Kidney epithelial cell (primary cell): ENCODE data around the gene CD81. TPM values are rescaled to one million over a fixed set of nuclear protein-coding genes. Genes with fewer than 3 reads are reported as not detected.

Source experiments
- DNase-seq: peaks from one replicate; pipeline ENCODE4 v3.0.0-alpha.2; 2010; ENCODE audit warnings: low read depth
- H3K27me3 ChIP-seq: 2 replicates; pipeline ENCODE4 v1.6.0; 2011; ENCODE audit warnings: low read length; ENCODE audit not compliant: control insufficient read depth, insufficient read depth
- H3K36me3 ChIP-seq: 2 replicates; pipeline ENCODE4 v1.5.1; 2011; ENCODE audit warnings: low read length; ENCODE audit not compliant: control insufficient read depth, insufficient read depth
- H3K4me3 ChIP-seq: 2 replicates; pipeline ENCODE4 v1.5.1; 2011; ENCODE audit warnings: low read depth, mild to moderate bottlenecking, control low read depth, low read length
- total RNA-seq: library from RNA; depleted of rRNA; stranded (reverse); fragments of >200 nt; gene quantifications from 2 replicates; pipeline ENCODE4 v1.2.3, GENCODE V29; 2015
- TF ChIP-seq, protein P1 (sequence below): IDR thresholded peaks from 2 replicates; pipeline ENCODE4 v1.5.1; 2011; ENCODE audit warnings: mild to moderate bottlenecking, moderate library complexity, low read length, control low read depth, inconsistent platforms; ENCODE audit not compliant: insufficient read depth, poor library complexity, severe bottlenecking

The CD81 gene
- total RNA-seq, 1 donor from 2014 or later, result 216 TPM

DNA sequence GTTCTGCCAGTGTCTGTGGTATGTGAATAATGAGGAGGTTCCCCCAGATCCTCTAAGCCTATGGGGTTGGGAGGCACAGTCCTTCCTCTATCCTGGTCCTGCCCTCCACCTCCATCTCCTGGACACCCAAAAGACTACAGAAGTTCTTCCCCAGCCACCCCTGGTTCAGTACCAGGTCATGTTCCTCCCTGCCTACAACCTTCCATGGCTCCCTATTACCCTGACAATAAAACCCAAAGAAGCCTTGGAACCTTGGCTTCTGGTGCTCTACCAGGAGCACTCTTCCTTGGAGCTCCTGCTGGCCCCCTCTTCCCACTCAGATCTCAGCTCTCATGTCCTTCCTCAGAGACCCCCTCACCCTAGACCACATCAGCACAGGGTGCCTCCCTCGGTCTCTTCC is 54.3 kb downstream of the CD81 start:
- no peaks in the 10 kb centered on the region for H3K36me3 ChIP-seq

DNA sequence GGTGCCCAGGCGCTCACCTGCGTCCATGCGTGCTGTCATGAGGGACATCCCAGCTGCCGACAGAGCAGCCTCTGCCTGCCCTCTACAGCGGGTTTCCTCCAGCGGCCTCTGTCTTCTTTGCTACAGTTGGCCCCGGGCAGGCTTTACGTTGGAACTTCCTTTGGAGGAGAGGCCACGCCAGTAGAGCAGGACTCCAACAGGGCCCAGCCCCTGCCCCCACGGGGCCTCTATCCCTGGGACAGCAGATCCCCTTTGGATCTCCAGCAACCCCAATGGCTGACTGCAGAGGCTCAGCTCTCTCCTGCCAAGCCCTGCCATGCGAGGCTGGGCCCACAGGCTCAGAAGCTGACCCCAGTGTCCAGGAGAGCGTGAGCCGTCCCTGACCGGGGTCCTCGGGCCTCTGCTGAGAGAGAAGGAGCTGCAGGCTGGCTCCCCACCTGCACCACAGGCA is 55.1 kb downstream of the CD81 start:
- H3K36me3 ChIP-seq, result no peaks in the 10 kb centered on the region
- H3K4me3 ChIP-seq, result no peak overlapping the region
- TF ChIP-seq, protein P1, sequence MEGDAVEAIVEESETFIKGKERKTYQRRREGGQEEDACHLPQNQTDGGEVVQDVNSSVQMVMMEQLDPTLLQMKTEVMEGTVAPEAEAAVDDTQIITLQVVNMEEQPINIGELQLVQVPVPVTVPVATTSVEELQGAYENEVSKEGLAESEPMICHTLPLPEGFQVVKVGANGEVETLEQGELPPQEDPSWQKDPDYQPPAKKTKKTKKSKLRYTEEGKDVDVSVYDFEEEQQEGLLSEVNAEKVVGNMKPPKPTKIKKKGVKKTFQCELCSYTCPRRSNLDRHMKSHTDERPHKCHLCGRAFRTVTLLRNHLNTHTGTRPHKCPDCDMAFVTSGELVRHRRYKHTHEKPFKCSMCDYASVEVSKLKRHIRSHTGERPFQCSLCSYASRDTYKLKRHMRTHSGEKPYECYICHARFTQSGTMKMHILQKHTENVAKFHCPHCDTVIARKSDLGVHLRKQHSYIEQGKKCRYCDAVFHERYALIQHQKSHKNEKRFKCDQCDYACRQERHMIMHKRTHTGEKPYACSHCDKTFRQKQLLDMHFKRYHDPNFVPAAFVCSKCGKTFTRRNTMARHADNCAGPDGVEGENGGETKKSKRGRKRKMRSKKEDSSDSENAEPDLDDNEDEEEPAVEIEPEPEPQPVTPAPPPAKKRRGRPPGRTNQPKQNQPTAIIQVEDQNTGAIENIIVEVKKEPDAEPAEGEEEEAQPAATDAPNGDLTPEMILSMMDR, result no peak
- H3K27me3 ChIP-seq, result peaks cover 15% of the 10 kb centered on the region
- no peak for DNase-seq

More for the DNA sequence above, 54.3 kb downstream of the CD81 start:
- H3K4me3 ChIP-seq, result no peak overlapping the region
- H3K27me3 ChIP-seq, result peaks cover 9% of the 10 kb centered on the region
- DNase-seq, result no peak
- TF ChIP-seq, protein P1, result no peak

DNA sequence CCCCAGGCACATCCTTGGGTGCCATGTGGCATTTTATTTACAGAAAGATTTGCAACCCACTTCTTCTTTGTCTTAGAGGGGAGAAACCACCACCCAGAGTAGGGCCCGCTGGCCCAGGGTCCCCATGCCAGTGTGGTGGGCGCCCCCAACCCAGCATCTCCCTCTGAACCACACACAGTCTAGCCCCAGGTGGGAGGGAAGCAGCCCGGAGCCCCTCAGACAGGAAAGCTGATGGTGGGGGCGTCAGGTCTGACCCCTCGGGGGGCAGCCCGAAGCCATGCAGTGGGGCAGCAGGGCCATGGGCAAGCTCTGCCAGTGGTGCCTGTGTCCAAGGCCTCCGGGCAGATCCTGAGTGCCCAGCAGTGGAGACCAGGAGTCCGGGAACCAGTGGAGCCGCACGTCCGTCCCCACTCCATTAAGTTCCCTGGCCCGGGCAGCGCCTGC is 55.5 kb downstream of the CD81 start:
- TF ChIP-seq, protein P1, result no peak
- no peak for DNase-seq
- Histone ChIP-seq H3K4me3 (no peak overlapping the region), H3K27me3 (peaks cover 16% of the 10 kb centered on the region), H3K36me3 (no peaks in the 10 kb centered on the region)

DNA sequence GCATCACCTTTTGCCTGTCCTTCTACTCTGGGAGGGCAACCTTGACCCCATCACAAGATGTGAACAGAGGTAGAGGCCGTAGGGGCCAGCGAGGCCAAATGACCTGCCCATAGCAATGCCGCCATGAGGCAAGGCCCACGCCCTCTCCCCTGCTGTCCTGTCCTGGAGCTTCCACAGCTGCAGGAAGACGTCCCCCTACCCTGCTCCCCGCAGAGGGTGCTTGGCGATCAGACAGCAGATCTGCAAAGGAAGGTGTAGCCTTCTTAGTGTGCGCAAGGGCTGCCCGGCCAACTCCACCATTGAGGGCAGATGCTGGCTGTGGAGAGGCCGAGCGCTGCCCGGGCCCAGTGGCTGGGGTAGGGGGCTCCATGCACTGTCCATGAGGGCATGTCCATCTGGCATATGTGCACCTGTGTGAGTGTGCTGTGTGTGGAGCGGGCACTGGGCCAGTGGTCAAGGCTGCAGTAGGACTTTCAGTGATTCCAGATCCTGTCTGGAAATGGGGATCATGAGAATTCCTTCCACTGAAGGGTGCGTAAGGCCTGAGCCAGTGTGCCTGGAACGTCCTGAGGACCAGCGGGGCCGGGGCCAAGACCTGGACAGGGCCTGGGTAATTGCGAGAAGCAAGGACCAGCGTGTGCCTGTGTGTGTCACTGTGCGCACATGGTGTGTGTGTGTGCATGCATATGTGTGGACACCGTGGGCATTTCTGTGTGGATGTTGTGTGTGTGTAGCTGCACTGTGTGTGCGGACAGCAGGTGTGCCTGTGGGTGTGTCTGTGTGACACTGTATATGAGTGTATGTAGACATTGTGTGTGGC is 56.2 kb downstream of the CD81 start:
- no peak for DNase-seq
- Histone ChIP-seq H3K27me3 (peaks cover 16% of the 10 kb centered on the region), H3K36me3 (no peaks in the 10 kb centered on the region), H3K4me3 (no peak overlapping the region)
- TF ChIP-seq, protein P1, result no peak

DNA sequence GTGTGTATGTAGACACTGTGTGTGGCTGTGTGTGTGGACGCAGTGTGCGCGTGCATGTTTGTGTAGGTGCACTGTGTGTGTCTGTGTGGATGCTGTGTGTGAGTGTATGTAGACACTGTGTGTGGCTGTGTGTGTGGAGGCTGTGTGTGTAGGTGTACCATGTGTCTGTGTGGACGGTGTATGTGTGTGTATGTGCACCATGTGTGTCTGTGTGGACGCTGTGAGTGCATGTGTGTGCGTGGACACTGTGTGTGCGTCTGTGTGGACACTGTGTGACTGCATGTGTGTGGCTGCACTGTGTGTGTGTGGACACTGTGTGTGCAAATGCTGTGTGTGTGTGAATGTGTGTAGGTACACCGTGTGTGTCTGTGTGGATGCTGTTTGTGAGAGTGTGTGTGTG is 56.9 kb downstream of the CD81 start:
- Histone ChIP-seq H3K4me3 (no peak overlapping the region), H3K27me3 (peaks cover 16% of the 10 kb centered on the region), H3K36me3 (no peaks in the 10 kb centered on the region)
- DNase-seq, result no peak
- TF ChIP-seq, protein P1, result no peak
